GM19455 (cell line): ENCODE measurements around the gene RTL9.
"Not testable (repeated sequence)": the region's sequence is repeated elsewhere in the genome, so short reads cannot be mapped to it uniquely, and the experiment has no call there.

Source experiments
- ATAC-seq: cut with Tn5 transposase; IDR thresholded peaks from one replicate; pipeline ENCODE4 v1.9.1; 2021; ENCODE audit not compliant: unreplicated experiment

RTL9 gene

DNA sequence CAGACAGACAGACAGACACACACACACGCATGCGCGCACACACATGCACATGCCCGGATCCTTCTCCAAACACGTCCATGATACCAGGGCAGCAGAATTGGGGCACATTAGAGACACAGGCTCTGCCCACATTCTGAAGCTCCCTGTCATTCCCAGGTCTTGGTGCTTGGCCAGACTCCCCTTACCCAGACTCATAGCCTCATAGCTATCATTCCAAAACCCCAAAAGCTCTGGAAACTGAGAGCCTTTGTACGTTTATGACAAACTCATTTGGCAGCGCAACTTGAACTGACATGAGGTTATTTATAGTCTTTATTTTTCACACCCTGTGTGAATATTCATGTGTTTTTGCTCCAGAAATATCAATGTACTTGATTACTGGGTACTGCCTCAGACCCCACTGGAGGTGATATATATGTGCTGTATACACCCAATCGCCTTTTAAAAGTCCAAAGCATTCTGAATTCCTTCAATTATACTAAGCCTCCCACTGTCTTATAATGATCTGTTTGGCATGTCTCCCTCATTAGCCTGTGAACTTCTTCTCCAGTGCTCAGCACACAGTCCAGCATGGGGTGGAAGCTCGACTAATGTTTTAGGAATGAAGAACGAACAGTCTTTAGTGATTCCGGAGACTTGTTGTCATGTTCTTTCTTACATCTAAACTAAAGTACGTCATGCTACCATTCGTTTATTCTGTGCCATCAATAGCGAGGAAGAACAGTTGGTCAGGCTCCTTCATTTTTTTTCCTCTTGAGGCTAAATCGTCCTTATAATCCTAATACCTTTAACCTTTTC lies 45.0 kb downstream of the RTL9 start:
- no peak for ATAC-seq

DNA sequence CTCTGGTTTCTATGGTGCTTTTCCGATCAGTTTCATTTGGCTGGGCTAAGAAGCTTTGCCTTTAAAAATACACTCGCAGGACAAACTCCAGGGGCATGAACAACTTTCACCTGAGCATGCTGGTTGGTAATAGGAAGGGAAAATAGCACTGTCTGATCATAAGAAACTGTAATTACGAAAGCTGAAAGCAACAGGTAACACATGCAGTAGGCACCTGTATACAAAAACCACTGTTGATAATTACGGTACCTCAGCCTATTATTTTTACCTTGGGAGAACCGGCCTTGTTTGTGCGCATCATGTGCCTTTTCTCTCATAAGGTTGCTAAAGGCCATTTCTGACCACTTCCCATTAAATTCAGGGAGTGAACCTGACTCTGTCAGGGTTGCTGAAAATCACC lies 45.7 kb downstream of the RTL9 start:
- ATAC-seq, result no peak

GRCh38 chrX:110406250-110406649 lies 47.6 kb downstream of the RTL9 start:
- ATAC-seq, result not testable (repeated sequence)

GRCh38 chrX:110406822-110407221 lies 48.2 kb downstream of the RTL9 start:
- no peak for ATAC-seq

GRCh38 chrX:110407910-110408545 lies 49.4 kb downstream of the RTL9 start:
- ATAC-seq, result peak; percentile 65
